NT2/D1 (cell line): ENCODE measurements around the gene SHISA6.

ENCODE experiments used
- YY1 ChIP-seq: IDR thresholded peaks from 2 replicates; pipeline ENCODE4 v1.6.1; 2011; ENCODE audit not compliant: insufficient read length, insufficient read depth
- ZNF274 ChIP-seq: IDR thresholded peaks from 2 replicates; pipeline ENCODE4 v1.6.1; 2011; ENCODE audit warnings: mild to moderate bottlenecking, low read depth, low read length

DNA sequence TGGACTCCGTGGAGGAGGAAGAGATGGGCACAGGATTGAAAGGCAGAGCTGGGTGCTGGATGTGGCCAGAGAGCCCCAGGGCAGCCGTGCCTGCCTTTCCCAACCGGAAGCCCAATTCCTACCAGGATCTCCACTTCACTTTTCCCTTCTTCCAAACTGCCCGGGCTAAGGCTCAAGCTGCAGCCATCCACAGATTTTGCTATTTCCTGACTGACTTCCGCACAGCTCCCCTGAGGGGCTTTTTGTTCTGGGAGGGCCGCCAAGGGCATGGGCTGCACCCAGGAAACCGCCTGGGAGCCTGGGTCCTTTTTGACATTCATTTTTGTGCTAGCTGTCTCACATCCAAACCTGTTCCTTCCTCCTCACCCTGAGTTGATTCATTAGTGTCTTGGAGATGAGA lies 4.2 kb downstream of the SHISA6 start:
- TF ChIP-seq YY1 (no peak), ZNF274 (no peak)
